Small intestine (tissue), 7 donors: ENCODE measurements around the gene RARA. TPM values are rescaled to one million over a fixed set of nuclear protein-coding genes. Genes with fewer than 3 reads are reported as not detected.

Experiments
- DNase-seq, 2 donors: peaks; one replicate each; pipeline versions ENCODE4 v3.0.0 to v3.0.0-alpha.2; 2013
- FAIRE-seq: peaks from 2 replicates; lab custom pipeline; 2012; peaks lifted over from hg19 to GRCh38; lab: Jason Lieb, UNC
- H3K27ac ChIP-seq, 3 donors: one replicate each; pipeline ENCODE4 v1.5.1; 2013; ENCODE audit warnings: low read length in 2 of 3, mild to moderate bottlenecking in 2 of 3, control low read depth in 1 of 3, inconsistent platforms in 1 of 3, low read depth in 1 of 3, moderate library complexity in 1 of 3
- H3K27me3 ChIP-seq, 3 donors: one replicate each; pipeline ENCODE4 v1.6.1; 2013; ENCODE audit warnings: low read length in 3 of 3, inconsistent platforms in 1 of 3; ENCODE audit not compliant: control insufficient read depth in 3 of 3, insufficient read depth in 3 of 3
- H3K36me3 ChIP-seq, 3 donors: one replicate each; pipeline ENCODE4 v1.6.1; 2013; ENCODE audit warnings: low read length in 3 of 3, inconsistent platforms in 1 of 3, low read depth in 1 of 3, mild to moderate bottlenecking in 1 of 3, moderate library complexity in 1 of 3; ENCODE audit not compliant: control insufficient read depth in 3 of 3, insufficient read depth in 2 of 3
- H3K4me1 ChIP-seq, 3 donors: one replicate each; pipeline ENCODE4 v1.6.1; 2013; ENCODE audit warnings: low read length in 2 of 3, inconsistent platforms in 1 of 3, low read depth in 1 of 3, mild to moderate bottlenecking in 1 of 3, moderate library complexity in 1 of 3; ENCODE audit not compliant: control insufficient read depth in 3 of 3, insufficient read depth in 2 of 3
- H3K4me3 ChIP-seq, 3 donors: one replicate each; pipeline ENCODE4 v1.5.1; 2013; ENCODE audit warnings: low read length in 3 of 3, control low read depth in 1 of 3, inconsistent platforms in 1 of 3, low read depth in 1 of 3, mild to moderate bottlenecking in 1 of 3, moderate library complexity in 1 of 3
- H3K9me3 ChIP-seq, 2 donors: one replicate each; pipeline ENCODE4 v1.6.1; 2013; ENCODE audit warnings: low read depth in 1 of 2, low read length in 1 of 2; ENCODE audit not compliant: control insufficient read depth in 2 of 2, insufficient read depth in 1 of 2
- WGBS, 3 donors: extraction: QIAGEN DNeasy Blood & Tissue Kit; methylation state at CpG; one replicate each; pipeline ENCODE4 v1.1.7; 2013; 5-methylcytosine and 5-hydroxymethylcytosine counted together
- polyA plus RNA-seq, 4 donors: library from polyadenylated mRNA; stranded (reverse) in 3 of 4; unstranded in 1 of 4; fragments of 200-250 nt in 3 of 4; fragments of 120-200 nt in 1 of 4; gene quantifications; one replicate each; pipeline versions ENCODE4 v1.2.1 to v1.2.3, GENCODE V29; 2013
- donor health status: healthy with polysubstance abuse.
- donor health status: control.
- donor health status: control.
- donor health status: Bipolar disorder and iron deficiency.
- donor health status: healthy.

The RARA gene
- polyA plus RNA-seq, 4 donors, result 28.8 to 47.7 (median 39.9) TPM

GRCh38 chr17:40325156-40326013 lies 16.4 kb downstream of the RARA start:
- WGBS, 3 donors, result 66 to 81% (median 81%) methylated on average over 13 of the region's 13 CpGs
- Histone ChIP-seq H3K27me3 (no peaks in the 10 kb centered on the region), H3K9me3 (no peaks in the 10 kb centered on the region), H3K36me3 (peaks cover 0 to 33% (median 0%) of the 10 kb centered on the region in 3 donors), H3K4me3 (no peak overlapping the region), H3K4me1 (peaks cover 18 to 72% (median 47%) of the 10 kb centered on the region in 3 donors), H3K27ac (peak overlapping the region in 2 of 3 donors; percentile 52 to 84)
- DNase-seq, result no peak
- FAIRE-seq, result no peak

DNA sequence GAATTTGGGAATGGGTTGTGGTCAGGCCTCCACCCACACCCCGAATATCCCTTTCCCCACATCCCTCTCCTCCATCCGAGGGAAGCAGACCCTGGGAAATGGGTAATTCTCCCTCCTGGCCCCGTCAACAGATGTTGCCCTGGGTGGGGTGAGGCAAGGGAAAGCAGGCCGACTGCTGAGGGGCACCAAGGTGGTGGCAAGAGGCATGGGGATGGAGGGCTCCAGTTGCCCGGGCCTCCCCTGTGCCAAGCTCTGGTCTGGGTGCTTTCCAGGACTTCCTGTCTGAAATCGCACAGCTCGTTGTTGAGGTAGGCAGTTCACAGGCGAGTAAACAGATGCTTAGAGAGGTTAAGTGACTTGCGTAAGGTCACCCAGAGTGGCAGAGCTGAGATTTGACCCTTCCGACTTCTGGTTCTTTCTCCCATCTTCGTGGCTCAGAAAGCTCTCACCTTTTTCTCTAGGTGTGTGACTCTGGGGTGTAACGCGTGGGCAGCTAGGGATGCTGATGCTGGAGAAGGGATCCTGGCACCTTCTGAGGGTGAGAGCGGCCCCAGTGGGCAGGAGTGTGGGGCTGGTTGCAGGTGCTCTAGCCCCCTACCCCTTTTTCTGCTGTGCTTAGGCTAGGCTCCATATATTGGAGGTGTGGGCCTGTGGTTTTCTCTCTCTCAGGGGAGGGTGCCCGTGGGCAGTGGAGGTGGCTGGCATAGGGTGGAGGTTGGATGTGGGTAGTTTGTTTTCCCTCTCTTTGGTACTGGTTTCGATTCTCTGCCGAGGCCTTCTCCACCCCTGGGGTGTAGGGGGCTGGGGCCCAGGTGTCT lies 17.2 kb downstream of the RARA start:
- no peaks in the 10 kb centered on the region for H3K27me3 ChIP-seq
- FAIRE-seq, result no peak
- peaks cover 18 to 66% (median 47%) of the 10 kb centered on the region in 3 donors for H3K4me1 ChIP-seq
- DNase-seq, result no peak
- H3K27ac ChIP-seq, result peak overlapping the region in 2 of 3 donors; percentile 52 to 84
- H3K4me3 ChIP-seq, result no peak overlapping the region
- peaks cover 0 to 42% (median 0%) of the 10 kb centered on the region in 3 donors for H3K36me3 ChIP-seq
- H3K9me3 ChIP-seq, result no peaks in the 10 kb centered on the region
- 47 to 54% (median 52%) methylated on average over 17 of the region's 17 CpGs for whole genome bisulfite sequencing, 3 donors

GRCh38 chr17:40326832-40327199 lies 17.8 kb downstream of the RARA start:
- peaks cover 0 to 43% (median 0%) of the 10 kb centered on the region in 3 donors for H3K36me3 ChIP-seq
- DNase-seq (peak in 1 of 2 donors; percentile 63), FAIRE-seq (no peak)
- peak overlapping the region in 2 of 3 donors; percentile 42 to 84 for H3K27ac ChIP-seq
- no peak overlapping the region for H3K4me3 ChIP-seq
- H3K9me3 ChIP-seq, result no peaks in the 10 kb centered on the region
- 0 to 32% (median 17%) methylated on average over 1 of the region's 1 CpG for WGBS, 3 donors
- peaks cover 18 to 61% (median 43%) of the 10 kb centered on the region in 3 donors for H3K4me1 ChIP-seq
- H3K27me3 ChIP-seq, result no peaks in the 10 kb centered on the region

DNA sequence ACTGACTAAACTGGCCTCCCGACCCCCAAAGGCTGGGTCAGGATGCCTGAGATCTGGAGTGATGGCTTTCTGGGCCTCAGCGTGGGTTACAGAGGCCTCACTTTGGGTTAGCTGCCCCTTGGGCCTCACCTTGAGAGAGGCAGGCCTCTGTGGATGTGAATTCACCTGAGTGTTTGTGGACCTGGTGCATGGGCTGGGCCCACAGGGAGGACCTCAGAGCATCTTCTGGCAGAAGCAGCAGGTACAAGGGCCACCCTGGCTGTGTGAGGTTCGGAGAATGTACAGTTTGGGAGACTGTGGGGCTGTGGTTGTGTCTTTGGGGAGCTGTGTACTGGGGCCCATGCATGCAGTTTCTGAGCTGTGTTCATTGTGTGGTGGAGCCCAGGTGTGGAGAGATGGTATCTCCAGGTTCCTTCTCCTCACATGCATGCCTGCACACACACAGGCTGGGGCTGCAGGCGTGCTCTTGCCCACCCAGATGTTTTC lies 18.3 kb downstream of the RARA start:
- Histone ChIP-seq H3K4me1 (peaks cover 18 to 56% (median 43%) of the 10 kb centered on the region in 3 donors), H3K4me3 (no peak overlapping the region), H3K9me3 (no peaks in the 10 kb centered on the region), H3K27me3 (no peaks in the 10 kb centered on the region), H3K36me3 (peaks cover 0 to 48% (median 0%) of the 10 kb centered on the region in 3 donors), H3K27ac (peak overlapping the region in 2 of 3 donors; percentile 37 to 42)
- FAIRE-seq (no peak), DNase-seq (no peak)
- WGBS, 3 donors, result 58 to 65% (median 60%) methylated on average over 4 of the region's 4 CpGs

- Histone ChIP-seq H3K27ac (peak overlapping the region in 1 of 3 donors; percentile 38), H3K4me3 (no peak overlapping the region), H3K9me3 (no peaks in the 10 kb centered on the region), H3K4me1 (peaks cover 18 to 51% (median 43%) of the 10 kb centered on the region in 3 donors), H3K27me3 (no peaks in the 10 kb centered on the region), H3K36me3 (peaks cover 0 to 53% (median 0%) of the 10 kb centered on the region in 3 donors)
- DNase-seq (no peak), FAIRE-seq (no peak)
- WGBS, 3 donors, result 13 to 26% (median 21%) methylated on average over 3 of the region's 3 CpGs
Measured at GRCh38 chr17:40327735-40328385, 18.9 kb downstream of the RARA start.

DNA sequence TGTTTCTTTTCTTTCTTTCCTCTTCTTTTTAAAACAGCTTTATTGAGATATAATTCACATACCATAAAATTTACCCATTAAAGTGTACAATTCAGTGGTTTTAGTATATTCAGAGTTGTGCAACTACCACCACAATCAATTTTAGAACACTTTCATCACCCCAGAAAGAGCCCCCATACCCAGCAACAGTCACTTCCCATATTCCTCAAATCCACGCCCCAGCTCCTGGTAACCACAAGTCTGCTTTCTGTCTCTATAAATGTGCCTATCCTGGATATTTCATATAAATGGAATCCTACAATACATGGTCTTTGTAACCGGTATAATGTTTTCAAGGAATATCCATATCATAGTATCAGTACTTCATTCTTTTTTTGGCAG lies 19.4 kb downstream of the RARA start:
- peak overlapping the region in 1 of 3 donors; percentile 38 for H3K27ac ChIP-seq
- 91 to 94% (median 92%) methylated on average over 2 of the region's 2 CpGs for WGBS, 3 donors
- no peaks in the 10 kb centered on the region for H3K27me3 ChIP-seq
- no peak for FAIRE-seq
- peaks cover 0 to 58% (median 0%) of the 10 kb centered on the region in 3 donors for H3K36me3 ChIP-seq
- no peaks in the 10 kb centered on the region for H3K9me3 ChIP-seq
- DNase-seq, result no peak
- H3K4me1 ChIP-seq, result peaks cover 18 to 46% (median 43%) of the 10 kb centered on the region in 3 donors
- no peak overlapping the region for H3K4me3 ChIP-seq

GRCh38 chr17:40329839-40330794 lies 21.1 kb downstream of the RARA start:
- DNase-seq, result no peak

More at GRCh38 chr17:40329839-40330794, 21.1 kb downstream of the RARA start:
- H3K4me3 ChIP-seq, result no peak overlapping the region
- FAIRE-seq, result no peak
- peaks cover 0 to 69% (median 0%) of the 10 kb centered on the region in 3 donors for H3K36me3 ChIP-seq
- WGBS, 3 donors, result 32 to 43% (median 35%) methylated on average over 9 to 11 of the region's 11 CpGs
- peak overlapping the region in 1 of 3 donors; percentile 50 for H3K27ac ChIP-seq
- no peaks in the 10 kb centered on the region for H3K9me3 ChIP-seq
- H3K4me1 ChIP-seq, result peaks cover 18 to 44% (median 43%) of the 10 kb centered on the region in 3 donors
- H3K27me3 ChIP-seq, result no peaks in the 10 kb centered on the region
